Lower leg skin (tissue), 3 donors: Measurements from ENCODE around the gene MAP2.

Experiments used
- CTCF ChIP-seq, 3 donors: fragments of 450-650 bp; IDR thresholded peaks; one replicate each; pipeline ENCODE4 v1.5.1; 2016; ENCODE audit warnings: antibody characterized with exemption in 3 of 3, mild to moderate bottlenecking in 3 of 3, moderate library complexity in 2 of 3
- POLR2A ChIP-seq, 2 donors: fragments of 450-650 bp; IDR thresholded peaks; one replicate each; pipeline ENCODE4 v1.6.1; 2016 to 2017; ENCODE audit warnings: antibody characterized with exemption in 2 of 2, mild to moderate bottlenecking in 1 of 2, moderate library complexity in 1 of 2

- TF ChIP-seq CTCF (IDR thresholded peaks at IDR 0.05) (no peak), POLR2A (IDR thresholded peaks at IDR 0.05) (no peak)
Observed at GRCh38 chr2:209682646-209683045, 258.8 kb downstream of the MAP2 start.
